Neural cell (in vitro differentiated cells): ENCODE measurements around the gene RC3H2. TPM values are rescaled to one million over a fixed set of nuclear protein-coding genes. Genes with fewer than 3 reads are reported as not detected.

Experiments used
- H2AFZ ChIP-seq: fragments of 200-600, 300-800 bp; sonication (generic), shearing (Covaris generic); 2 replicates; pipeline ENCODE4 v1.6.0; 2014; ENCODE audit warnings: low read depth, mild to moderate bottlenecking, antibody characterized with exemption, low read length, moderate library complexity
- H3F3A ChIP-seq: fragments of 200-600 bp; shearing (Covaris generic); 2 replicates; pipeline ENCODE4 v1.6.1; 2016; ENCODE audit warnings: mild to moderate bottlenecking, moderate library complexity, mixed read lengths, antibody characterized with exemption, low read length; ENCODE audit not compliant: insufficient read depth, poor library complexity, severe bottlenecking
- H3K27ac ChIP-seq: fragments of 200-600, 300-800 bp; sonication (generic), shearing (Covaris generic); 2 replicates; pipeline ENCODE4 v1.5.1; 2014; ENCODE audit warnings: mild to moderate bottlenecking, low read length, moderate library complexity
- H3K27me3 ChIP-seq: fragments of 300-800, 200-600 bp; sonication (generic), shearing (Covaris generic); 2 replicates; pipeline ENCODE4 v1.6.0; 2014; ENCODE audit warnings: mild to moderate bottlenecking, low read depth, low read length, moderate library complexity; ENCODE audit not compliant: insufficient read depth
- H3K36me3 ChIP-seq: fragments of 300-800, 200-600 bp; sonication (generic), shearing (Covaris generic); 2 replicates; pipeline ENCODE4 v1.5.1; 2014; ENCODE audit warnings: mild to moderate bottlenecking, antibody characterized with exemption, low read length, moderate library complexity; ENCODE audit not compliant: insufficient read depth
- H3K4me2 ChIP-seq: fragments of 300-800, 200-600 bp; sonication (generic), shearing (Covaris generic); 2 replicates; pipeline ENCODE4 v1.6.0; 2014; ENCODE audit warnings: mild to moderate bottlenecking, low read length
- H3K4me3 ChIP-seq: fragments of 300-800, 200-600 bp; sonication (generic), shearing (Covaris generic); 2 replicates; pipeline ENCODE4 v1.5.1; 2014; ENCODE audit warnings: mild to moderate bottlenecking, low read length, moderate library complexity
- H3K79me2 ChIP-seq: fragments of 200-600 bp; shearing (Covaris generic); replicated peaks from 2 replicates; pipeline ENCODE4 v1.6.0; 2014; ENCODE audit warnings: mild to moderate bottlenecking, low read length, moderate library complexity; ENCODE audit not compliant: insufficient read depth
- H3K9ac ChIP-seq: fragments of 300-800, 200-600 bp; sonication (generic), shearing (Covaris generic); 2 replicates; pipeline ENCODE4 v1.6.1; 2016; ENCODE audit warnings: mild to moderate bottlenecking, low read length, mixed read lengths
- H3K9me2 ChIP-seq: fragments of 200-600 bp; shearing (Covaris generic); 2 replicates; pipeline ENCODE4 v1.6.1; 2016; ENCODE audit warnings: mild to moderate bottlenecking, low read length, mixed read lengths; ENCODE audit not compliant: insufficient read depth
- H3K9me3 ChIP-seq: fragments of 200-600, 300-800 bp; sonication (generic), shearing (Covaris generic); 2 replicates; pipeline ENCODE4 v1.6.1; 2016; ENCODE audit warnings: mild to moderate bottlenecking, mixed run types, low read length, moderate library complexity, mixed read lengths
- H4K20me1 ChIP-seq: fragments of 200-600 bp; shearing (Covaris generic); 2 replicates; pipeline ENCODE4 v1.6.1; 2016; ENCODE audit warnings: mild to moderate bottlenecking, mixed run types; ENCODE audit not compliant: insufficient read depth
- EZH2 ChIP-seq: fragments of 200-600, 300-800 bp; shearing (Covaris generic), sonication (generic); IDR thresholded peaks from 2 replicates; pipeline ENCODE4 v1.6.1; 2014; ENCODE audit warnings: antibody characterized with exemption, low read length, borderline replicate concordance, mild to moderate bottlenecking; ENCODE audit not compliant: insufficient read depth, poor library complexity, severe bottlenecking
- polyA plus RNA-seq: library from polyadenylated mRNA; depleted of rRNA; stranded (reverse); fragments of >200 nt; gene quantifications from 2 replicates; pipeline ENCODE4 v1.2.3, GENCODE V29; 2014
- small RNA-seq, 3 experiments: library from RNA; depleted of rRNA; stranded (forward); fragments of <200 nt; gene quantifications; one replicate each; pipeline ENCODE3, GENCODE V24; 2012

RC3H2 gene
- polyA plus RNA-seq, 1 donor from 2014 or later, result 34.8 TPM

GRCh38 chr9:122797316-122798063, 107.7 kb downstream of the RC3H2 start:
- Histone ChIP-seq H3K79me2 (no peaks in the 10 kb centered on the region), H3K9me3 (no peaks in the 10 kb centered on the region), H3K4me3 (no peak overlapping the region), H3K36me3 (no peaks in the 10 kb centered on the region), H2AFZ (no peak overlapping the region), H3K27me3 (no peaks in the 10 kb centered on the region), H3K4me2 (no peak overlapping the region), H3K9ac (no peak overlapping the region), H3K27ac (no peak overlapping the region), H3K9me2 (no peaks in the 10 kb centered on the region), H3F3A (no peaks in the 10 kb centered on the region), H4K20me1 (no peaks in the 10 kb centered on the region)
- TF ChIP-seq EZH2, result no peak

Small RNAs within 50 kb of the gene (small RNA-seq; reads per million reads assigned to genes)
- gene RNY1P15 (0 reads per million in 3 experiments), gene SNORD90 (646 to 946 (median 670) reads per million in 3 experiments)

Other genes starting within 250 kb of the RC3H2 start
- not detected in 2 replicates for gene OR1B1, start 247.7 kb downstream of the RC3H2 start, polyA plus RNA-seq
- gene OR1L1, start 243.6 kb downstream of the RC3H2 start, polyA plus RNA-seq, result not detected in 2 replicates
- not detected in 2 replicates for gene OR1L3, start 230.2 kb downstream of the RC3H2 start, polyA plus RNA-seq
- gene OR1L4, start 181.4 kb downstream of the RC3H2 start, polyA plus RNA-seq, result not detected in 2 replicates
- not detected in 2 replicates for gene OR1L6, start 163.1 kb downstream of the RC3H2 start, polyA plus RNA-seq
- gene OR5C1, start 116.4 kb downstream of the RC3H2 start, polyA plus RNA-seq, result not detected in 2 replicates
- gene OR1K1, start 105.2 kb downstream of the RC3H2 start, polyA plus RNA-seq, result not detected in 2 replicates
- gene PDCL, start 76.8 kb downstream of the RC3H2 start, polyA plus RNA-seq, result 35.1 and 44.4 TPM in 2 replicates
- 18.8 and 20.1 TPM in 2 replicates for gene ZBTB6, start 8.0 kb upstream of the RC3H2 start, polyA plus RNA-seq
- gene ZBTB26, start 26.2 kb upstream of the RC3H2 start, polyA plus RNA-seq, result 7.0 and 8.5 TPM in 2 replicates
- gene RABGAP1, start 35.7 kb upstream of the RC3H2 start, polyA plus RNA-seq, result 67.8 and 73.1 TPM in 2 replicates
- 2.2 and 7.2 TPM in 2 replicates for gene GPR21, start 128.3 kb upstream of the RC3H2 start, polyA plus RNA-seq